Fibroblast of villous mesenchyme (primary cell): ENCODE data around the gene CKLF. TPM values are rescaled to one million over a fixed set of nuclear protein-coding genes. Genes with fewer than 3 reads are reported as not detected.
"Not testable (repeated sequence)": the region's sequence is repeated elsewhere in the genome, so short reads cannot be mapped to it uniquely, and the experiment has no call there.

Experiments used
- DNase-seq: peaks from one replicate; pipeline ENCODE4 v3.0.0-alpha.2; 2010; ENCODE audit warnings: low read depth
- H3K4me3 ChIP-seq: 2 replicates; pipeline ENCODE4 v1.5.1; 2011; ENCODE audit warnings: low read depth, mild to moderate bottlenecking, low read length
- total RNA-seq: library from RNA; depleted of rRNA; stranded (reverse); fragments of >200 nt; gene quantifications from 2 replicates; pipeline ENCODE4 v1.2.3, GENCODE V29; 2012
- TF ChIP-seq, protein P1 (sequence below): IDR thresholded peaks from 2 replicates; pipeline ENCODE4 v1.5.1; 2012; ENCODE audit warnings: low read depth, mild to moderate bottlenecking, low read length; ENCODE audit not compliant: insufficient read depth

CKLF gene
- total RNA-seq, 1 donor: 58.3 TPM

DNA sequence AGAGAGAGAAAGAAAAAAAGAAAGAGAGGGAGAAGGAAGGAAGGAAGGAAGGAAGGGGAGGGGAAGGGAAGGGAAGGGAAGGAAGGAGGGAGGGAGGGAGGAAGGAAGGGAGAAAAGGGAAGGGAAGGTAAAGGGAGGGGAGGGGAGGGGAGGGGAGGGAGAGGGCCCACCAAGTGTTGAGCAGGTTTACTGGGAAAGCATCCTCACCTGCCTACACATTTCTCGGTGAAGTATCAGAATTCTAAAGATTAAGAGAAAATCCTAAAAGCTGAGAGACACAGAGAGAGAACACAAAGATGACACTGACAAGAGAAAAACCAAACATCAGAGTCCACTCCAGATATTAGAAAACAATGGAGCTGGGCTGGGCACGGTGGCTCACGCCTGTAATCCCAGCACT lies 39.9 kb downstream of the CKLF start:
- TF ChIP-seq, protein P1, sequence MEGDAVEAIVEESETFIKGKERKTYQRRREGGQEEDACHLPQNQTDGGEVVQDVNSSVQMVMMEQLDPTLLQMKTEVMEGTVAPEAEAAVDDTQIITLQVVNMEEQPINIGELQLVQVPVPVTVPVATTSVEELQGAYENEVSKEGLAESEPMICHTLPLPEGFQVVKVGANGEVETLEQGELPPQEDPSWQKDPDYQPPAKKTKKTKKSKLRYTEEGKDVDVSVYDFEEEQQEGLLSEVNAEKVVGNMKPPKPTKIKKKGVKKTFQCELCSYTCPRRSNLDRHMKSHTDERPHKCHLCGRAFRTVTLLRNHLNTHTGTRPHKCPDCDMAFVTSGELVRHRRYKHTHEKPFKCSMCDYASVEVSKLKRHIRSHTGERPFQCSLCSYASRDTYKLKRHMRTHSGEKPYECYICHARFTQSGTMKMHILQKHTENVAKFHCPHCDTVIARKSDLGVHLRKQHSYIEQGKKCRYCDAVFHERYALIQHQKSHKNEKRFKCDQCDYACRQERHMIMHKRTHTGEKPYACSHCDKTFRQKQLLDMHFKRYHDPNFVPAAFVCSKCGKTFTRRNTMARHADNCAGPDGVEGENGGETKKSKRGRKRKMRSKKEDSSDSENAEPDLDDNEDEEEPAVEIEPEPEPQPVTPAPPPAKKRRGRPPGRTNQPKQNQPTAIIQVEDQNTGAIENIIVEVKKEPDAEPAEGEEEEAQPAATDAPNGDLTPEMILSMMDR: no peak

DNA sequence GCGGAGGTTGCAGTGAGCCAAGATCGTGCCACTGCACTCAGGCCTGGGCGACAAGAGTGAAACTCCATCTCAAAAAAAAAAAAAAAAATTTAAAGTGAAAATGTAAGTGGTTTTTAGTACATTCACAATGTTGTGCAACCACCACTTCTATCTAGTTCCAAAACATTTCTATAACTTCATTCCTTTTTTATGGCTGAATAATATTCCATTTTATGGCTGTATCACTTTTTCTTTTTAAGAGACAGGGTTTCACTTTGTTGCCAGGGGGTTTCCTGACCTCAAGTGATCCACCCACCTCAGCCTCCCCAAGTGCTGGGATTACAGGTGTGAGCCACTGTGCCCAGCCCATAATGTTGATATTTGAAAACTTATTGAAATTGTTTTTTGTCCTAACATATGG lies 40.4 kb downstream of the CKLF start:
- TF ChIP-seq, protein P1: no peak
- H3K4me3 ChIP-seq: no peak overlapping the region
- DNase-seq: no peak

More for the DNA sequence above, 39.9 kb downstream of the CKLF start:
- no peak for DNase-seq
- H3K4me3 ChIP-seq: no peak overlapping the region

DNA sequence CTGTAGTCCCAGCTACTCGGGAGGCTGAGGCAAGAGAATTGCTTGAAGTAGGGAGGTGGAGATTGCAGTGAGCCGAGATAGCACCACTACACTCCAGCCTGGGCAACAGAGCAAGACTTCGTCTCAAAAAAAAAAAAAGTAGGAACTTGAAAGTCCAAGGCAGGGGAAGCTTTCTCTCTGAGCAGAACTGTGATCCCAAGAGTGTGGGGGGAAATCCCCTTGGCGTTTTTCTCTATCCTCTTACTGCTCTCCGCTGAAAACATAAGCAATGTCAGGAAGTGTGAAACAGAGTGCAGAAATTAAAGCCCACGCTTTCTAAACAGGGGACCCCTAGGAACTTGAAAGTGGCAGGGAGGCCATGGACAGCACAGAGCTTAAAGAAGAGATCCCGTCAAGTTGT lies 42.4 kb downstream of the CKLF start:
- DNase-seq: no peak
- TF ChIP-seq, protein P1: no peak
- no peak overlapping the region for H3K4me3 ChIP-seq

DNA sequence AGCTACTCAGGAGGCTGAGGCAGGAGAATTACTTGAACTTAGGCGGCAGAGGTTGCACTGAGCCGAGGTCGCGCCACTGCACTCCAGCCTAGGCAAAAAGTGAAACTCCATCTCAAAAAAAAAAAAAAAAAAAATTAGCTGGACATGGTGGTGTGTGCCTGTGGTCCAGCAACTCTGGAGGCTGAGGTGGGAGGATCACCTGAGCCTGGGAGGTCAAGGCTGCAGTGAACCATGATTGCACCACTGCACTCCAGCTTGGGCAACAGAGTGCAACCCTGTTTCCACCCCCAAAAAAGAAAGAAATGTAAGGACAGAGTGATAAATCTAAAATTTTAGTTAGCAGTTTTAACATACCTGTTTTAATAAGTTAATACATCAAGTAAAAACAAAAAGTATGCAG lies 44.2 kb downstream of the CKLF start:
- not testable (repeated sequence) for DNase-seq, H3K4me3 ChIP-seq

DNA sequence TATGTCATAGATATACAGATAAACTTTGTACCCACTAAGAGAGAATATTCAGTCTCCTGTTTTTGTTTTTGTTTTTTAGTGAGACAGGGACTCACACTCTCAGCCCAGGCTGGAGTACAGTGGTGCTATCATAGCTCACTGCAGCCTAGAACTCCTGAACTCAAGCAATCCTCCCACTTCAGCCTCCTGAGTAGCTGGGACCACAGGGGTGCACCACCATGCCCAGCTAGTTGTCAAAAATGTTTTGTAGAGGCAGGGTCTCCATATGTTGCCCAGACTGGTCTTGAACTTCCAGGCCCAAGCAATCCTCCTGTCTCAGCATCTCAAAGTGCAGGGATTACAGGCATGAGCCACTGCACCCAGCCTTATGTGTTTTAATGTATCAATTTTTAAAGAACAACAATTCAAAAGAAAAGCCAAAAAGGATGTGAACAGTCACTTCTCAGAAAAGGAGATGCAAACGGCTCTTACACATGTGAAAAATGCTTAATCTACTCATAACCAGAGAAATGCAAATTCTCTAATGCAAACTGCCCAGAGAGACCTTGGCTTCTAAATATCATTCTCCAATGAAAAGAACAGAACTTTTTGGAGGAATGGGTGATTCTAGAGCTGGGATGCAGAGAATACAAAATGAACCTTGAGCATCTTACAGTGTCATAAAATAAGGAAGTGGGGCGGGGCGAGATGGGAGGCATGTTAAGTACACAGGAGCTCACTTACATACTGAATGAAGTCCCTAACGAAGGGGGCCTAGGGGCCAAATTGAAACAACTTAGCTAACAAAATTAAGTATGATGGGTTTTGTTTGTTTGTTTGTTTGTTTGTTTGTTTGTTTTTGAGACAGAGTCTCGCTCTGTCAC lies 44.8 kb downstream of the CKLF start:
- DNase-seq: no peak
- TF ChIP-seq, protein P1: no peak
- H3K4me3 ChIP-seq: no peak overlapping the region

DNA sequence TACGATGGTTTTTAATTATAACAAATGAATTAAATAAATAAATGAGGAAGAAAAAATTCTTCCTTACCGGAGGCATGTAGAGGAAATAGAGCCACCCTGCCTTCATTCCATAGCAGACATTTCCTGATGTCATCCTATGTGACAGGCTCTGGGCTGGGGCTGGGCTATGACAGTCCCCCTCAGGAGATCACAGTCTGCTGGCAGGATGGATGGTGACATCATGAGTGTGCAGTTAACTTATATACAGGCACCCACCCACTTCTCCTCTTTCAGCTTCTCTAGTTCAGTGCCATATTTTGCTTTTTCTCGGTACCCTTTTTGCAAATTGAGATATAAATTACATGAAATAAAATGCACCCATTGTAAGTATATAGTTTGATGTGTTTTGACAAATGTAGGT lies 45.7 kb downstream of the CKLF start:
- no peak for DNase-seq
- H3K4me3 ChIP-seq: no peak overlapping the region
- TF ChIP-seq, protein P1: no peak

DNA sequence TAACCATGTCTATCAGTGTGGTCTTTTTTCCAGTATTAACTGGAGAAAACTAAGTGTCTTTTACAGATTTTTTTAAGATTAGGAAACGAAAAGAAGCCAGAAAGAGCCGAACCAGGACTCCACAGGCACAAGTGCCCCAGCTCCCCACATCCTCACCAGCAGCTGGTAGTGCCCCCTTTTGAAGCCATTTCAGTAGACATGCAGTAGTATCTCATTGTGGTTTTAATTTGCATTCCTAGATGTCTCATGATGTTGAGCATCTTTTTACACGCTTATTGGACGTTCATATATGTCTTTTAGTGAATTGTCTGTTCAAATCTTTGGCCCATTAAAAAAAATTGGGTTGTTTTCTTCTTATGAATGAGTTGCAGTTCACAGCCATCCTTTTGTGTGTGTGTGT lies 47.4 kb downstream of the CKLF start:
- no peak for DNase-seq
- H3K4me3 ChIP-seq: no peak overlapping the region
- TF ChIP-seq, protein P1: no peak
